Measurements from ENCODE around the gene RPL27A.

The RPL27A gene

GRCh38 chr11:8701891-8702597 is 19.5 kb downstream of the RPL27A start:
- no peak for DNase-seq (ENCODE audit: low read depth)

- DNase-seq (ENCODE audit: low read depth) = no peak
These were observed 20.0 kb downstream of the RPL27A start for GRCh38 chr11:8702598-8702915.

GRCh38 chr11:8704136-8704535 is 21.5 kb downstream of the RPL27A start:
- no peak for DNase-seq (ENCODE audit: low read depth)

- DNase-seq (ENCODE audit: low read depth) = no peak
These were observed 22.6 kb downstream of the RPL27A start for GRCh38 chr11:8705146-8705545.

GRCh38 chr11:8706673-8707432 is 24.3 kb downstream of the RPL27A start:
- DNase-seq (ENCODE audit: low read depth) = no peak

- no peak for DNase-seq (ENCODE audit: low read depth)
These were observed 25.1 kb downstream of the RPL27A start for GRCh38 chr11:8707541-8708191.

GRCh38 chr11:8709002-8709672 is 26.5 kb downstream of the RPL27A start:
- DNase-seq (ENCODE audit: low read depth) = no peak

- DNase-seq (ENCODE audit: low read depth) = no peak
These were observed 27.2 kb downstream of the RPL27A start for GRCh38 chr11:8709777-8710176.

- DNase-seq (ENCODE audit: low read depth) = no peak
These were observed 29.4 kb downstream of the RPL27A start for GRCh38 chr11:8711895-8712442.

GRCh38 chr11:8712506-8712905 is 29.9 kb downstream of the RPL27A start:
- no peak for DNase-seq (ENCODE audit: low read depth)

- no peak for DNase-seq (ENCODE audit: low read depth)
These were observed 31.3 kb downstream of the RPL27A start for GRCh38 chr11:8713760-8714454.

GRCh38 chr11:8714622-8715225 is 32.1 kb downstream of the RPL27A start:
- no peak for DNase-seq (ENCODE audit: low read depth)

GRCh38 chr11:8715501-8715900 is 32.9 kb downstream of the RPL27A start:
- no peak for DNase-seq (ENCODE audit: low read depth)

GRCh38 chr11:8717544-8717875 is 34.9 kb downstream of the RPL27A start:
- no peak for DNase-seq (ENCODE audit: low read depth)

GRCh38 chr11:8717876-8718753 is 35.5 kb downstream of the RPL27A start:
- no peak for DNase-seq (ENCODE audit: low read depth)

- no peak for DNase-seq (ENCODE audit: low read depth)
These were observed 36.6 kb downstream of the RPL27A start for GRCh38 chr11:8719211-8719649.

GRCh38 chr11:8719721-8720120 is 37.1 kb downstream of the RPL27A start:
- no peak for DNase-seq (ENCODE audit: low read depth)

GRCh38 chr11:8720352-8720751 is 37.8 kb downstream of the RPL27A start:
- no peak for DNase-seq (ENCODE audit: low read depth)

GRCh38 chr11:8720868-8721608 is 38.4 kb downstream of the RPL27A start:
- DNase-seq (ENCODE audit: low read depth) = no peak
